ENCODE measurements around the gene CDCA7. TPM values are rescaled to one million over a fixed set of nuclear protein-coding genes. Genes with fewer than 3 reads are reported as not detected.

CDCA7 gene
- polyA plus RNA-seq, 1 of the 3 experiments (the other 2 are of a cell fraction) = 19.1 TPM

DNA sequence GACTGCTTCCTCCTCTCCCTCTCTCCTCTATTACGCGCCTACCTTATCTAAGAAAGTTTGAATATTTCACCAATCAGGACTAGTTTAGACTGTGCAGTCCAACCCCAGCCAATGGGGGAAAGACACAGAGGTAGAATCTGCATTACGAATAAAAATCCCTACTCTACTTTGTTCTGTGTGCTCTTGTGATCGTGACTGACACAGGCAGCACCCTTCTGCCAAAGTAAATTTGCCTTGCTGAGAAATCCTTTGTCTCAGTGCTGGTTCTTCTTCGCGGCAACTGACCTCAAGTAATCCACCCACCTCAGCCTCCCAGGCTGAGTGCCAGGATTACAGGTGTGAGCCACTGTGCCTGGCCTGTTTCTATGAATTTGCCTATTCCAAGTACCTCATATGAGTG is 8.6 kb upstream of the CDCA7 start:
- Histone ChIP-seq H3K79me2 (ENCODE audit: insufficient read depth) (no peaks in the 10 kb centered on the region), H3K27me3 (ENCODE audit: insufficient read depth) (no peaks in the 10 kb centered on the region; the same call in 1 of the 2 replicates), H3K9me2 (no peaks in the 10 kb centered on the region), H3K36me3 (replicated peaks in 1 of 2; ENCODE audit: control insufficient read depth in 1 of 2, insufficient read depth in 2 of 2, low read length in 1 of 2) (no peaks in the 10 kb centered on the region), H3K9ac (no peak overlapping the region), H3K9me3 (no peaks in the 10 kb centered on the region), H4K20me1 (ENCODE audit: insufficient read depth) (no peaks in the 10 kb centered on the region), H3K4me1 (ENCODE audit: control insufficient read depth in 1 of 2, insufficient read depth in 2 of 2, low read depth in 1 of 2, low read length in 1 of 2) (no peaks in the 10 kb centered on the region), H2AFZ (ENCODE audit: low read depth) (no peak overlapping the region), H3K4me2 (no peak overlapping the region), H3K27ac (ENCODE audit: low read depth in 2 of 2, low read length in 1 of 2) (no peak overlapping the region), H3F3A (replicated peaks; ENCODE audit: insufficient read depth) (no peaks in the 10 kb centered on the region), H3K4me3 (ENCODE audit: low read depth in 2 of 2, low read length in 1 of 2) (no peak overlapping the region)
- DNase-seq = no peak
- WGBS (ENCODE audit: low lambda C conversion rate) = 70% methylated on average over 6 of the region's 6 CpGs
- CTCF ChIA-PET = no interaction called here
- TF ChIP-seq FOXJ3 (CRISPR knock-in tag; IDR thresholded peaks at IDR 0.05) = no peak
- TF ChIP-seq EZH2phosphoT487 (IDR thresholded peaks at IDR 0.05; ENCODE audit: borderline replicate concordance, low read depth) = no peak
- TF ChIP-seq POLR2AphosphoS5 (IDR thresholded peaks at IDR 0.05; ENCODE audit: low read depth, low read length) = no peak
- POLR2A ChIA-PET = no interaction called here

GRCh38 chr2:173347305-173348168 is 7.1 kb upstream of the CDCA7 start:
- Histone ChIP-seq H3K36me3 (replicated peaks in 1 of 2; ENCODE audit: control insufficient read depth in 1 of 2, insufficient read depth in 2 of 2, low read length in 1 of 2) (no peaks in the 10 kb centered on the region), H3K9ac (no peak overlapping the region), H3K27ac (ENCODE audit: low read depth in 2 of 2, low read length in 1 of 2) (no peak overlapping the region), H3K79me2 (ENCODE audit: insufficient read depth) (no peaks in the 10 kb centered on the region), H3K27me3 (ENCODE audit: insufficient read depth) (no peaks in the 10 kb centered on the region; the same call in 1 of the 2 replicates), H3K9me3 (no peaks in the 10 kb centered on the region), H4K20me1 (ENCODE audit: insufficient read depth) (no peaks in the 10 kb centered on the region), H3F3A (replicated peaks; ENCODE audit: insufficient read depth) (no peaks in the 10 kb centered on the region), H3K4me2 (no peak overlapping the region), H3K9me2 (no peaks in the 10 kb centered on the region), H3K4me3 (ENCODE audit: low read depth in 2 of 2, low read length in 1 of 2) (no peak overlapping the region), H3K4me1 (ENCODE audit: control insufficient read depth in 1 of 2, insufficient read depth in 2 of 2, low read depth in 1 of 2, low read length in 1 of 2) (no peaks in the 10 kb centered on the region), H2AFZ (ENCODE audit: low read depth) (no peak overlapping the region)
- WGBS (ENCODE audit: low lambda C conversion rate) = 57% methylated on average over 8 of the region's 8 CpGs
- ChIA-PET CTCF (no interaction called here), POLR2A (no interaction called here)
- DNase-seq = no peak
- no peak for TF ChIP-seq RAD21 (IDR thresholded peaks at IDR 0.05; ENCODE audit: low read length)
- no peak for TF ChIP-seq NRF1 (IDR thresholded peaks at IDR 0.05; ENCODE audit: low read depth, low read length)
- TF ChIP-seq GATA2 (CRISPR knock-in tag; IDR thresholded peaks at IDR 0.05) = no peak
- TF ChIP-seq TAF1 (IDR thresholded peaks at IDR 0.05; ENCODE audit: borderline replicate concordance, low read depth, low read length) = no peak
- TF ChIP-seq SMC3 (IDR thresholded peaks at IDR 0.05; ENCODE audit: low read depth, low read length) = no peak
- TF ChIP-seq, protein P1, sequence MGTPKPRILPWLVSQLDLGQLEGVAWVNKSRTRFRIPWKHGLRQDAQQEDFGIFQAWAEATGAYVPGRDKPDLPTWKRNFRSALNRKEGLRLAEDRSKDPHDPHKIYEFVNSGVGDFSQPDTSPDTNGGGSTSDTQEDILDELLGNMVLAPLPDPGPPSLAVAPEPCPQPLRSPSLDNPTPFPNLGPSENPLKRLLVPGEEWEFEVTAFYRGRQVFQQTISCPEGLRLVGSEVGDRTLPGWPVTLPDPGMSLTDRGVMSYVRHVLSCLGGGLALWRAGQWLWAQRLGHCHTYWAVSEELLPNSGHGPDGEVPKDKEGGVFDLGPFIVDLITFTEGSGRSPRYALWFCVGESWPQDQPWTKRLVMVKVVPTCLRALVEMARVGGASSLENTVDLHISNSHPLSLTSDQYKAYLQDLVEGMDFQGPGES (IDR thresholded peaks at IDR 0.05; ENCODE audit: low read depth, low read length) = no peak
- TF ChIP-seq SIN3A (IDR thresholded peaks at IDR 0.05; ENCODE audit: borderline replicate concordance, low read depth, low read length) = no peak
- no peak for TF ChIP-seq POLR2AphosphoS5 (IDR thresholded peaks at IDR 0.05; ENCODE audit: low read depth, low read length)
- TF ChIP-seq EZH2phosphoT487 (IDR thresholded peaks at IDR 0.05; ENCODE audit: borderline replicate concordance, low read depth) = no peak
- no peak for TF ChIP-seq GABPA (IDR thresholded peaks at IDR 0.05; ENCODE audit: low read depth)
- TF ChIP-seq FOSL2 (IDR thresholded peaks at IDR 0.05; ENCODE audit: borderline replicate concordance, low read depth) = no peak
- no peak for TF ChIP-seq USF1 (IDR thresholded peaks at IDR 0.05; ENCODE audit: borderline replicate concordance, low read depth)
- TF ChIP-seq MEF2A (IDR thresholded peaks at IDR 0.05; ENCODE audit: borderline replicate concordance, low read depth) = no peak
- no peak for TF ChIP-seq YY1 (IDR thresholded peaks at IDR 0.05; ENCODE audit: low read depth)
- TF ChIP-seq PBX3 (IDR thresholded peaks at IDR 0.05) = no peak
